ENCODE results near the gene SCAI.
"Not testable (repeated sequence)": the region's sequence is repeated elsewhere in the genome, so short reads cannot be mapped to it uniquely, and the experiment has no call there.

SCAI gene

GRCh38 chr9:125110464-125110863 is 32.9 kb downstream of the SCAI start:
- H3K27ac ChIP-seq (ENCODE audit: low read depth, low read length): no peak overlapping the region
- H3K4me3 ChIP-seq (ENCODE audit: insufficient read depth, low read length, poor library complexity, severe bottlenecking): no peak overlapping the region
- H4K20me1 ChIP-seq (ENCODE audit: low read depth, low read length): no peaks in the 10 kb centered on the region
- no peak overlapping the region for H3K4me2 ChIP-seq (ENCODE audit: low read depth, low read length, poor library complexity, severe bottlenecking)
- H3K9ac ChIP-seq (ENCODE audit: low read length): no peak overlapping the region
- no peaks in the 10 kb centered on the region for H3F3A ChIP-seq (ENCODE audit: insufficient read depth)
- no peaks in the 10 kb centered on the region for H3K27me3 ChIP-seq (ENCODE audit: low read length)
- no peaks in the 10 kb centered on the region for H3K9me2 ChIP-seq (replicated peaks; ENCODE audit: insufficient read depth, low read length)
- no peak overlapping the region for H2AFZ ChIP-seq (ENCODE audit: low read depth, low read length, severe bottlenecking)
- peaks cover 3% of the 10 kb centered on the region; the same call in 1 of the 2 replicates for H3K36me3 ChIP-seq (ENCODE audit: low read length)
- TF ChIP-seq EZH2phosphoT487 (conservative IDR thresholded peaks at IDR 0.05; ENCODE audit: low read length): no peak
- TF ChIP-seq CTCF (IDR thresholded peaks at IDR 0.05; ENCODE audit: insufficient read depth, low read length, poor library complexity, severe bottlenecking): no peak
- H3K79me2 ChIP-seq (ENCODE audit: insufficient read depth, low read length): peaks cover 13% of the 10 kb centered on the region; the same call in 1 of the 2 replicates
- no peaks in the 10 kb centered on the region for H3K9me3 ChIP-seq (ENCODE audit: insufficient read depth, low read length)

- not testable (repeated sequence) for H3K9me3 ChIP-seq (ENCODE audit: insufficient read depth, low read length); H3K9me2 ChIP-seq (replicated peaks; ENCODE audit: insufficient read depth, low read length); H3K27me3 ChIP-seq (ENCODE audit: low read length); H3K9ac ChIP-seq (ENCODE audit: low read length); H3K4me2 ChIP-seq (ENCODE audit: low read depth, low read length, poor library complexity, severe bottlenecking); H3K27ac ChIP-seq (ENCODE audit: low read depth, low read length); H4K20me1 ChIP-seq (ENCODE audit: low read depth, low read length); H3K4me3 ChIP-seq (ENCODE audit: insufficient read depth, low read length, poor library complexity, severe bottlenecking); H3F3A ChIP-seq (ENCODE audit: insufficient read depth); H3K36me3 ChIP-seq (ENCODE audit: low read length); H2AFZ ChIP-seq (ENCODE audit: low read depth, low read length, severe bottlenecking)
- peaks cover 13% of the 10 kb centered on the region; the same call in 1 of the 2 replicates for H3K79me2 ChIP-seq (ENCODE audit: insufficient read depth, low read length)
Measured at GRCh38 chr9:125108541-125108940, 34.8 kb downstream of the SCAI start.

GRCh38 chr9:125106285-125106893 is 36.9 kb downstream of the SCAI start:
- no peaks in the 10 kb centered on the region for H3F3A ChIP-seq (ENCODE audit: insufficient read depth)
- no peaks in the 10 kb centered on the region for H3K9me2 ChIP-seq (replicated peaks; ENCODE audit: insufficient read depth, low read length)
- no peaks in the 10 kb centered on the region for H3K27me3 ChIP-seq (ENCODE audit: low read length)
- no peaks in the 10 kb centered on the region for H3K36me3 ChIP-seq (ENCODE audit: low read length)
- no peak overlapping the region for H2AFZ ChIP-seq (ENCODE audit: low read depth, low read length, severe bottlenecking)
- H3K9ac ChIP-seq (ENCODE audit: low read length): no peak overlapping the region
- H3K4me2 ChIP-seq (ENCODE audit: low read depth, low read length, poor library complexity, severe bottlenecking): no peak overlapping the region
- no peak overlapping the region for H3K4me3 ChIP-seq (ENCODE audit: insufficient read depth, low read length, poor library complexity, severe bottlenecking)
- TF ChIP-seq EZH2phosphoT487 (conservative IDR thresholded peaks at IDR 0.05; ENCODE audit: low read length) (no peak), CTCF (IDR thresholded peaks at IDR 0.05; ENCODE audit: insufficient read depth, low read length, poor library complexity, severe bottlenecking) (no peak)
- no peak overlapping the region for H3K27ac ChIP-seq (ENCODE audit: low read depth, low read length)
- H4K20me1 ChIP-seq (ENCODE audit: low read depth, low read length): no peaks in the 10 kb centered on the region
- 0 out of 2 replicates have a peak, but pooled peaks cover 1% of the 10 kb centered on the region for H3K79me2 ChIP-seq (ENCODE audit: insufficient read depth, low read length)
- no peaks in the 10 kb centered on the region for H3K9me3 ChIP-seq (ENCODE audit: insufficient read depth, low read length)

- Histone ChIP-seq H2AFZ (ENCODE audit: low read depth, low read length, severe bottlenecking) (no peak overlapping the region), H3K9me3 (ENCODE audit: insufficient read depth, low read length) (no peaks in the 10 kb centered on the region), H4K20me1 (ENCODE audit: low read depth, low read length) (no peaks in the 10 kb centered on the region), H3K9me2 (replicated peaks; ENCODE audit: insufficient read depth, low read length) (no peaks in the 10 kb centered on the region), H3F3A (ENCODE audit: insufficient read depth) (no peaks in the 10 kb centered on the region), H3K36me3 (ENCODE audit: low read length) (no peaks in the 10 kb centered on the region), H3K27me3 (ENCODE audit: low read length) (no peaks in the 10 kb centered on the region), H3K4me2 (ENCODE audit: low read depth, low read length, poor library complexity, severe bottlenecking) (no peak overlapping the region), H3K4me3 (ENCODE audit: insufficient read depth, low read length, poor library complexity, severe bottlenecking) (no peak overlapping the region), H3K79me2 (ENCODE audit: insufficient read depth, low read length) (0 out of 2 replicates have a peak, but pooled peaks cover 5% of the 10 kb centered on the region), H3K27ac (ENCODE audit: low read depth, low read length) (no peak overlapping the region), H3K9ac (ENCODE audit: low read length) (no peak overlapping the region)
- no peak for TF ChIP-seq EZH2phosphoT487 (conservative IDR thresholded peaks at IDR 0.05; ENCODE audit: low read length)
- no peak for TF ChIP-seq CTCF (IDR thresholded peaks at IDR 0.05; ENCODE audit: insufficient read depth, low read length, poor library complexity, severe bottlenecking)
Measured at GRCh38 chr9:125103770-125104460, 39.4 kb downstream of the SCAI start.

Data from SU-DHL-6 (cell line).